ENCODE measurements around the gene ACKR2. TPM values are rescaled to one million over a fixed set of nuclear protein-coding genes. Genes with fewer than 3 reads are reported as not detected.

ACKR2 gene
- total RNA-seq, 6 experiments from 2014 or later: 17.0 to 36.1 (median 23.0) TPM

GRCh38 chr3:42902257-42902656 is 93.0 kb downstream of the ACKR2 start:
- Histone ChIP-seq H3K36me3 (no peaks in the 10 kb centered on the region), H3K27me3 (no peaks in the 10 kb centered on the region), H3K4me1 (peaks cover 0 to 4% (median 0%) of the 10 kb centered on the region in 4 donors), H3K27ac (no peak overlapping the region), H3K9me3 (no peaks in the 10 kb centered on the region), H3K4me3 (no peak overlapping the region)
- intact Hi-C loops (cut with DNase I): no loop called here
- 100% methylated on average over 1 of the region's 2 CpGs for WGBS (ENCODE audit: insufficient coverage, low coverage, low lambda C conversion rate, missing lambda C conversion rate)
- no peak for ATAC-seq
- DNase-seq: no peak
- no peak for TF ChIP-seq CTCF (IDR thresholded peaks at IDR 0.05)
- no peak for TF ChIP-seq POLR2A (IDR thresholded peaks at IDR 0.05)

DNA sequence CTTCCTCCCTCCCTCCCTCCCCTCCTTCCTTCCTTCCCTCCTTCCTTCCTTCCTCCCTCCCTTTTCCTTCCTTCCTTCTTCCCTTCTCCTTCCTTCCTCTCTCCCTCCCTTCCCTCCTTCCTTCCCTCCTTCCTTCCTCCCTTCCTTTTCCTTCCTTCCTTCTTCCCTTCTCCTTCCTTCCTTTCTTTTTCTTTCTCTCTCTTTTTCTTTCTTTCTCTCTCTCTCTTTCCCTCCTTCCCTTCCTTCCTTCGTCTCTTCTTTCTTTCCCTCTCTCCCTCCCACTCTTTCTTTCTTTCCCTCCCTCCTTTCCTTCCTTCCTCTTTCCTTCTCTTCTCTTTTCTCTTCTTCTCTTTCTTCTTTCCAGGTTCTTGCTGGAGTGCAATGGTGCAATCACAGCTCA is 94.8 kb downstream of the ACKR2 start:
- WGBS (ENCODE audit: insufficient coverage, low coverage, low lambda C conversion rate, missing lambda C conversion rate): 67% methylated on average over 1 of the region's 1 CpG
- Histone ChIP-seq H3K4me1 (peaks cover 0 to 4% (median 0%) of the 10 kb centered on the region in 4 donors), H3K9me3 (no peaks in the 10 kb centered on the region), H3K36me3 (no peaks in the 10 kb centered on the region), H3K27me3 (no peaks in the 10 kb centered on the region), H3K27ac (no peak overlapping the region), H3K4me3 (no peak overlapping the region)
- intact Hi-C loops (cut with DNase I): no loop called here
- ATAC-seq (no peak), DNase-seq (no peak)
- TF ChIP-seq POLR2A (IDR thresholded peaks at IDR 0.05) (no peak), CTCF (IDR thresholded peaks at IDR 0.05) (no peak)

GRCh38 chr3:42905740-42906069 is 96.5 kb downstream of the ACKR2 start:
- peak overlapping the region; percentile 54 to 71 (median 64) for H3K4me3 ChIP-seq
- no peaks in the 10 kb centered on the region for H3K27me3 ChIP-seq
- no peak overlapping the region for H3K27ac ChIP-seq
- intact Hi-C loops (cut with DNase I): no loop called here
- ATAC-seq (no peak), DNase-seq (no peak)
- H3K9me3 ChIP-seq: no peaks in the 10 kb centered on the region
- H3K36me3 ChIP-seq: no peaks in the 10 kb centered on the region
- peaks cover 0 to 4% (median 0%) of the 10 kb centered on the region in 4 donors for H3K4me1 ChIP-seq
- WGBS (ENCODE audit: insufficient coverage, low coverage, low lambda C conversion rate, missing lambda C conversion rate): 37% methylated on average over 4 of the region's 12 CpGs
- TF ChIP-seq POLR2A (IDR thresholded peaks at IDR 0.05) (no peak), CTCF (IDR thresholded peaks at IDR 0.05) (no peak)

DNA sequence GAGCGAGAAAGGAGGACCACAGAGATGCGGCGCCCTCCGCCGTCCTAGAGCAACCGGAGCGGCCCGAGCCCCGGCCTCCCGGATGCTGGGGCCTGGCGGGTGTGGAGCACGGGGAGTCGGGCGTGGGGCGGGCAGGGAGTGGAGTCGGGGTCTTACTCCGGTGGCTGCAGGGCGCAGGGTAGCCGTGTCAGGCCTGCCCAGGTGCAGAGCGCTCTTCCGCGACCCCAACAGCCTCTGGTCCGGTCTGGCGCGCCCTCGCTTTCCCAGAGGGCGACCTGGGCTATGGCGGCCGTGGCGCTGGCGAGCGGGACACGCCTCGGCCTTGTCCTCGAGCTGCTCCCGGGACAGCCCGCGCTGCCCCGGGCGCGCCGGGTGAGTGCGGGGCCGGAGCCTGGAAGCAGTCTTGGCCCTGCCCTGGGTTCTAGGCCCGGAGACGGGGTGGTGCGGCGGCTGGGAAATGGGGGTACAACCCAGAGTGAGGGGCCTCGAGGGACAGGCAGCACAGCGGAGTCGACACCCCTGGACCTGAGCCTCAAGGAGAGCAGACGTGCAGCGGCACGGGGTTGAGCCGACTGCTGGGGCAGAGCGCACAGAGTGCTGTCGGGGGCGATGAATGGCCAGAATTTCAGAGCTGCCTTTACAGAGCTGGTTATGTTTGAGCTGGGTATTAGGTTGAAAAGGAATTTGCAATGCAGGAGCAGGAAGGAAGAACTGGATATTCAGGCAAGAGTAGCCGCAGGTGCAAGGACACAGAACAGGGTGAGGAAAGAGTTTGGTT is 97.0 kb downstream of the ACKR2 start, which contains the start of gene ZNF662:
Gene ZNF662 (plus strand): TSS at position 73 of the 778 bp plus-strand sequence. CDS start 1,973 bp downstream, outside the sequence.
- 18% methylated on average over 9 of the region's 59 CpGs for WGBS (ENCODE audit: insufficient coverage, low coverage, low lambda C conversion rate, missing lambda C conversion rate)

More for the DNA sequence above, 97.0 kb downstream of the ACKR2 start, which contains the start of gene ZNF662:
- TF ChIP-seq POLR2A (IDR thresholded peaks at IDR 0.05) (peak; percentile 20), CTCF (IDR thresholded peaks at IDR 0.05) (no peak)
- H3K27me3 ChIP-seq: no peaks in the 10 kb centered on the region
- no peaks in the 10 kb centered on the region for H3K36me3 ChIP-seq
- peak; percentile 84 to 92 (median 92) for ATAC-seq
- intact Hi-C loops (cut with DNase I): no loop called here
- no peaks in the 10 kb centered on the region for H3K9me3 ChIP-seq
- peak; percentile 54 to 69 (median 61) for DNase-seq
- no peak within 1 kb of the TSS for H3K27ac ChIP-seq
- peaks cover 0 to 4% (median 0%) of the 10 kb centered on the region in 4 donors for H3K4me1 ChIP-seq
- H3K4me3 ChIP-seq: peak within 1 kb of the TSS; percentile 54 to 71 (median 64)
